CD4-positive, alpha-beta T cell treated with Interleukin-4 for 4 hours (primary cell): ENCODE results near the gene ADAMTS5.

Experiments
- DNase-seq: peaks from one replicate; pipeline ENCODE4 v3.0.0-alpha.2; 2020

The ADAMTS5 gene

DNA sequence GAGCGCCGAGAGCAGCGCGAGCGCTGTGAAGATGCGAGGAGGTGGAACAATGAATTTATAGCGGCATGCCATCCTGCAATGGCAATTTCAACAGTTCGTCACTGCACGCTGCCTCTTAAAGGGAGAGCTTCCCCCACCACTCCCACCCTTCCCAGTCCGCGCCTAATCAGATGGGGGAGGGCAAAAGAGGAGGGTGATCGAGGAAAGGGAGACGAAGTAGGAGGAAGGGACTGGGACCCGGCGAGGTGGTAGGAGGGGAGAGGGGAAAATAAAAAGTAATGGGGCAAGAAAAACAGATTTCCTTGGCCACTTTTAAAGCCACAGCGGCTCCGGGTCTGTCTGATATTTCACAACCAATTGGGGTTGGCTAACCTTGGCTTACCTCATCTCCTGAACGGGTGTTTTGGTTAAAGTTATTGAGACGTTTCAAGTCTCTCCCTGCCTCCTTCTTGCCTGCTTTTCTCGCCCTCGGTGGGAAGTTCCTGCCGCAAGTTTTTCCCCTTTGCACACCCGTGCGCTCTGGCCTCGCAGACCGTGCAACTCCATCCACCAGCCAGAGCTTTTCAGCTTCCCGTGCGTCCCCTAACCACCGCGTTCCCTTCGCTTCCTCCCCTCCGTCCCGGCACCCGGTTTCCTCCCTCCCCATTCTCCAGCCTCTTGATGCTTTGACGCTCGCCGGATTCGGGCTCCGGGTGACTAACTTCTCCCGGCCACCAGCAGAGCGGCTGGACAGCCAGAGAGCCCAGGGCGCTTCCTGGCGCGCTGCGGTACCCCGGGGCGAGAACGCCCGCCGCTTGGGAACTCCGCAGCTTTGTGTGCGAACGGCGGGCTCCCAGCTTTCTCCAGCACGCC lies at the start of gene ADAMTS5:
Gene ADAMTS5, minus strand, starts transcription at position 27 of the 852 bp plus-strand sequence. CDS start 697 bp downstream, outside the sequence.
- DNase-seq = no peak

DNA sequence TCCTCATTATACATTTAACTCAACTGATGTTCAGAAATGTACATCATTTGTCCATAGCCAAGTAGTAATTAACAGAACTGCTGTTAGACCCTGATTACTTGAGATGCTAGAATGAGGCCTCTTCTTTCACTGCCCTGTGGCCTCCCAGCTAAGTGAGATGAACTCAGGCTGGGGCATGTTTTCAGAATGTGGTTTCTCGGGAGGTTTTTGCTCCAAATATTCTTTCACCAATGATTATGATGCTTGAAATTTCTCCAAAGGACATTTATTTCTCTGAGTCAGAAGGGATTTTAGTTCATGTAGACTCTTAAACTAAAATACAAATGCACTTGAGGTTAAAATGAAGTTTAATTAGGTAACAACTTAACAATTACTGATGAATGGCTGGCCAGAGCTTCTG lies 34.6 kb upstream of the ADAMTS5 start:
- no peak for DNase-seq

DNA sequence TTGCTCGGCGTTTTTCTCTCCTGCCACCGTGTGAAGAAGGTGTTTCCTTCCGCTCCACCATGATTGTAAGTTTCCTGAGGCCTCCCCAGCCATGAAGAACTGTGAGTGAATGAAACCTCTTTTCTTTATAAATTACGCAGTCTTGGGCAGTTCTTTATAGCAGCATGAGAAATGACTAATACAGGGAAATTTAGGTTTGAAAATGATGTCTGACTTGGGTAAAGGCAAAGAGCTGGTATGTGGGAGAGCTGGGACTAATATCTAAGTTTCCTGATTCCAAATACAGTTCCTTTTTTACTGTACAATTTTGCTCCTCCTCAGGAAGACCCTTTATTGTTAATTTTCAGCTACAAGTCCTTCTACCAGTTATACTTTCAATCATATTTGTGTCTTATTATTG lies 16.7 kb upstream of the ADAMTS5 start:
- DNase-seq = no peak

DNA sequence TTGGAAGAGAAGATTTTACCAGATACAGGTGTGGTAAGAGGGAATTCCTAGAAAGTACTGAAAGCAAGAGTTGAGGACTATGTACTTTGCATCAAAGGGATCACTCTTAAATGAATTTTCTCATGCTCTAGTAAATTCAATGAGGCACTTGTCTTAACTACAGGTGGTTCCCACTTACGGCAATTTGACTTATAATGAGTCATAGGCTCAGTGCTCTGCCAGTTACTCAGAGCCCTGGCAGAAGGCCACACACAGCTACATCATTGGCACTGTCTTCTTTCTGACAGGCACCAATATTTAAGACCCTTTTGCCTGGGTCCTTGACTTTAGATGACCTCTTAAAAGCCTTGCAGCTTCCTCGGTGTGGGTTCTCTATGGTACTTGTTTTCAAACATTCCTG lies 15.9 kb upstream of the ADAMTS5 start:
- no peak for DNase-seq

DNA sequence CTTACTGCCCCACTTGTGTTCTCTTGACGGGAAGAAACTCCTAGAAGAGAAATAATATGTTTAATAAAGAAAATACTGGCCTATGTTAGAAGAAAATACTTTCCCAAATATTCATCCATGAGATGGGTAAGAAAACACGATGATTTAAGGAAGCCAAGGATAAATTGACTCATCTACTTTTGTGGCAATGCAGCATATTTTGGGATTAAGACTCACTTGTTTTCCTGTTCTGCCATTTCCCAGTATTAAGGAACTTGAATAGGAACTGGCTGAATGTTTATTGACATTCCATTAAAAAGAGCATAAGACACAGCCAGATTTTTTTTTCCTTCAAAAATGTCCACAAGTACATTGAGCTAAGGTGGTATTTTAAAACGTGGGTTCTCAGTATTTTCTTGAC lies 10.9 kb upstream of the ADAMTS5 start:
- DNase-seq = no peak

DNA sequence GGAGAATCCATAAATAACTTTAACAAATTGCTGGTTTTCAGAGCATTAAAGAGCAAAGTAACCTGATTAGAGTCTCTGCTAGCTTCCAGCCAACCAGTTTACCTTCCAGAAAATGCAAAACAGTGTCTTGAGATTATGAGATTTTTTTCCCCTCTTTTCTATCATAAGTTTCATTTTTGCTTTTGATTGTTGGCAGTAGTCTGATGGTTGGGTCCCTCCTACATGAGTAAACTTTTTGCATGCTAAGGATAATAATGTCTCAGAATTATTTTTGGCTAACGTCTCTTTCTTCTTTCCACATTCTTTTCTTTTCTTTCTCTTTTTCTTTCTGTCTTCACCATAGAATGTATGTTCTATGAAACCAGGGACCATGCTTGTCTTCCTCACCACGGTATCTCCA lies 6.3 kb upstream of the ADAMTS5 start:
- no peak for DNase-seq

DNA sequence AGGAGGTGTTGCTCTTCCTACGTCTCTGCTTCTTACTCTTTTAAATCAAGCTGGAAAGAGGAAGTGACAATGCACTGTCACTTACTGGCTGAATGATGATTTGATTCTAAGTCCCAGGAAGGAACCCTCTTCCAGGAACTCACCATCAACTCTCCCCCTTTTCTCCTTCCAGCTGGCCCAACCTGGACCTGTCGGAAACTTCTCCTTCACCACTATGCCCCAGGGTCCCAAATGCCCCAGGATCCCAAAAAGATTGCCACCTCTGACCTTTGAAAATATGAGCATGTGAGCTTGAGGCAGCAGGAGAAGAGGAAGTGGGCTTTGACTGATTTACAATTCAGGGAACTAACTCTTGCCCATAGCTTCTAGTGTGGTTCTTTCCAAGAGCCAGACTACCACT lies 5.3 kb upstream of the ADAMTS5 start:
- no peak for DNase-seq

DNA sequence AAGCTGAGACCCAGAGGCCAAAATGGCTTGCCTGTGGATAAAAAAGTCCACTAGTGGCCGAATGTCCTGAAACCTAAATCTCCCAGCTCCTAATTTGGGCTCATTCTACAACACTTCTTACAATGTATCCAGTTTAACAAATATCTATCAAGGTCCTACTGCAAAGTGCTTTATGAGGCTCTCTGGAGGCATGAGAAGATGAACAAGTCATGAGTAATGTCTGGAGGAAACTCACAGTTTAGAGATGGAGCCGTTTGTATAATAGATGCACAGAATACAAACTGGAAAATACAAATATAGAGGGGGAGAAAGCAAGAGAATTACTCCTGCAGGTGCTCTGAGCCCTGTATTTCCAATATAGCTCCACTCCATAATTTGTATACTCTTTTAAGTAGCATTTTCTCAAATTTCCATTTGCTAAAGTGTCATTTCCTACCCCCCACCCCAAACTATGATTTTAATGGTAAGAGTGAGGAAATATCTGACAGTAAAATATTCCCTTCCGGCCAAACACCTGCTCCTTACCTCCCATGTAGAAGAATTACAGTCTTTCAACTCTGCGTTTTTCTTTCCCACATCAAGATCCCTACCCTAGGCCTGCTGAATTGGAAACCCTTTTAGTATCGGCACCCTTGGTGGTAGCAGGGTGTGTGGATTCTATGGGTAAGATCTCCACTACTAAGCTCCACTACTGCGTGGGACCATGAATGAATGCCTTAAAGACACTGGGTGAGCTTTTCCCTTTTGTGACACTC lies 3.3 kb upstream of the ADAMTS5 start:
- DNase-seq = no peak

DNA sequence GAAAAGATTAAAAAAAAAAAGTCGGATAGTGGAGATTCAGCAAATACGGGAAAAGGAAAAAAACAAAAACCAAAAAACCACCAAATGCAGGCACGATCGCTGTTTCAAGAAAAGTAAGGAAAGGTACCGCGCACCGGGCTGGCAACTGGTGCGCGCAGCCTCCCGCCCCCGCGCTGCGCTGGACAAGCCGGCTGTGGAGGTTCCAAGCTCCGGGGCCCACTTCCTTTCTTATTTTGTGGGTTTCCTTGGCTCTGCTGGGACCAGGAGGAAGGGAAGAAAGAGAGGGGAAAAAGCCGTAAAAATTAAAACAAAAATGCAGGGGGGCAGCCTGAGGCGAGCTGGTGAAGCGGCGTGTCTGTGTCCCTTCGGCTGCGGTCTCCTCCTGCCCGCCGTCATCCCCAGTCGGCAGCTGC lies 233 bp downstream of the ADAMTS5 start:
- DNase-seq = no peak

DNA sequence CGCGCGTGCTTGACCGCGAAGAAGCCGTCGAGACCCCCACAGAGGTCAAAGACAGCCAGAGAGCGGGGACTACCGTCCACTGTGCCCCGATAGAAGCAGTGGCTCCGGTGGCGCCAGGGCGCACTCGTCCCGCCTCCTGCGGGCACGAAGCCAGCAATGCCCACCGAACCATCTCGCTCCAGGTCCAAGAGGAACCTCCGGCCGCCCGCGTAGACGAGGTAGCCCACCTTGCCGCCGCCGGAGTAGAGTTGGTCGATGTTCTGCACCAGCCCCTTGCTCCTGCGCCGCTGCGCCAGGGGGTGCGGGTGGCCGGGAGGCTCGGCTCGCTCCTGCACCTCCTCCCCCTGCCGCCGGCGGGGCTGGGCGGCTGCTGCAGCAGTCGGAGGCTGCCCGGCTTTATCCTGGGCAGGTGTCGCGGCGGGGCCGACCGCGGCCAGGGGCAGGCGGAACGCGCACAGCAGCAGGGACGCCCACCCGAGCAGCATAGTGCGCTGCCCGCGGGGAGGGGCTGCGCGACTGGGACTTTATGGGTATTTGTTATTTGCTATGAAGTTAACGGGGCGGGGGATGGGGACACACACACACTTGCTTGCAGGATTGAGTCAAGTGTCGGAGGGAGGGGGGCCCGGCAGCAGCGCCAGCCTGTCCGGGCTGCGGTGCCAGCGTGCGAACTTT lies 844 bp downstream of the ADAMTS5 start:
- no peak for DNase-seq

DNA sequence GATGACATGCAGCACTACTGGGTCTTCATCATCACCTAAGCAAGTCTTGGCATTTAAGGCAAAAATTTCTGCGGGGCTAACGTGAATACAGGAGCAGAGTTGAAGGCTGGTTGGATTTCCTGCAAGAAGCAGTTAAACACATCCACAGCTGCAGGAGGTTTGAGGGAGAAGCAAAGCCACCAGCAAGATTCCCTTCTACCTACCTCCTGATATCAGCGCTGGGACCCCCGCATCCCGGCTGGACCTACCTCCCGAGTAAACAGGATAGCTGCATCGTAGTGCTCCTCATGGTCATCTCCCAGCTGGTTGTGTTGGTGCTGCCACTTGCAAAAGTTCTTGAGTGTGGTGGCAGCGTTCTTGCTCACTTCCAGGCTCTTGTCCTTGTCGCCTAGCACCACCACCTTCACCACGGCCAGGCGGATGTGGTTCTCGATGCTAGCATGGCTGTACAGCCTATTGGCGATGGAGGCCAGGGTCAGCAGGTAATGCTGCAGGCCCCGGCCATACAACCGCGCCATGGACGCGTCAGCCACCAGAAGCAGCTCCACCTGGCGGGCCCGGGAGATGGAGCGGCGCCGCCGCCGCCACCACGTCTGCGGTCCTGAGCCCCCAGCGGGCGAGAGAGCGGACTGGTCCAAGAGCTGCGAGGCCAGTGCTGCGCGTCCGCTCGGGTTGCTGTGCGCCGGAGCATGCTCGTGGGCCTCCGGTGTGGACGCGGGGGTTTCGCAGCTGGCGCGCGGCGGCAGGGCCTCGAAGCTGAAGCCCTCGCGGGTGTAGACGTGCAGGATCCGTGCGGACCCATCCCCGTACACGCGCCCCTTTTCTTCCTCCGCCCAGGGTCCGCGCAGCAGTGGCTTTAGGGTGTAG lies 1.6 kb downstream of the ADAMTS5 start:
- no peak for DNase-seq

DNA sequence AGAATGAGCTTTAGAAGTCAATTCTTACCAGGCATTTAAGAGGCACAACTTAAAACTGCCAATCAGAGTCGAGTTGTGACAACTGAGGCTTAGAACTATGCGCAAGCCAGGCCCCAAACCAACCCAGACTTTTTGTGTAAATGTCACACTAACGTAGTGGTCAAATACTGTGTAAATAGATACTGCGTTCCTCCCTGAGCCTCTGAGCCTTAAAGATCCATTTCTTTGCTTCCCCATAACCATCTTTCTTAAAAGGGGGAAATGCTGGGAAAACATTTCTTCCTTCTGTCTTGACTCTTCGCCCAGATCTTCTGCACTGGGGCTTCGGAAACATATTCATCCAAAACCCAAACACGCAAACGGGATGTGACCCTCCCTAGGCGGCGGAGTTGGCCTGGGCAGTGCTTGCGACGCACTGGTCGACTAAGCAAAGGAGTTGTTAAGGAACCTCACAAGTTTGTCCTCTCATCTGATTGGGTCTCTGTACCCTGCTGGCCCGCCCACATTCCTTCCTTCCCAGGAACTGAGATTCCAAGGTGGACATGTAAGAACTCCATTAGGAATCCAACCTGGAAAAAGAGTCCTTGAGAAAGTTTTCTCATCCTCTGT lies 2.6 kb downstream of the ADAMTS5 start:
- DNase-seq = no peak

DNA sequence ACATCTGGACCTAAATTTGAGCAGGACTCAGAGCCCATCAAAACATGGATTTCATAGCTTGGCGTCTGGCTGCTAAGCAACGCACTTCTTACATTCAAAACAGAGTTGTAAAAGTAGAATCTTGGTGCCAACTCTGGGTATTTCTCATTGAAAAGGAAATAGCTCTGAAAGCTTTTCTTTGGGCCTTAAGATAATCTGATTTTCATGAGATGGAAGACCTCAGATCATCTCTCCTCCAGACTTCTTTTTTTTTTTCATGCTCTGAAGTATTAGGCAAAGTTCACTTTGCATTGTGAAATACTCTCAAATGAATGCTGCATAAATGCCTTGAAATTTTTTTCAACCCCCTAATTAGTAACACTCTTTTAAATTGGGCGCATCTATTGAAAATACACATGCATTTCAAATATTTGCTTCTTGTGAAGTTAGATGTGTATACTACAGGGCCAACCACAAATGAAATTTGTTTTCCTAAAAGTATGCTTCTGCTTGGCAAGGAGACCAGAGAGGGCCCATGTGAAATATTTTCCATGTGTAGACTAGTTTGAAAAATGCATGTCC lies 4.2 kb downstream of the ADAMTS5 start:
- no peak for DNase-seq

DNA sequence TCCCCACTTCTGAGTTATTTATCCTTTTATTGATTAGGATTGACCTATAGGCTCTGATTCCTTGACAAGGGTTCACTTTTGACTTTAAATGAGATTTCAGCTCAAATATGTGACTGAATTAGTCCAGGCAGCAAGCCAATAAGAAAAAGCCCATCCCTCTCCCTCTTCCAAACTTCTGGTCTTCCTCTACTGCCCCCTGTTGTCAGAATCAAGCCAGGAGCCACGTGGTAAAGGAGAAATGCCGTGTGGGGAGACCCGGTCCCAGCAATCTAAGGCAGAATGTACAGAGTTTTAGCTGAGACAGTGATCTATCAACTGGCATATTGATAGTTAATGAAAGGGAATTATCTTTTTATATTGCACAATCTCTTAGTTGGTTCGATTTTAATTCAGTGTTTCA lies 5.2 kb downstream of the ADAMTS5 start:
- DNase-seq = no peak

DNA sequence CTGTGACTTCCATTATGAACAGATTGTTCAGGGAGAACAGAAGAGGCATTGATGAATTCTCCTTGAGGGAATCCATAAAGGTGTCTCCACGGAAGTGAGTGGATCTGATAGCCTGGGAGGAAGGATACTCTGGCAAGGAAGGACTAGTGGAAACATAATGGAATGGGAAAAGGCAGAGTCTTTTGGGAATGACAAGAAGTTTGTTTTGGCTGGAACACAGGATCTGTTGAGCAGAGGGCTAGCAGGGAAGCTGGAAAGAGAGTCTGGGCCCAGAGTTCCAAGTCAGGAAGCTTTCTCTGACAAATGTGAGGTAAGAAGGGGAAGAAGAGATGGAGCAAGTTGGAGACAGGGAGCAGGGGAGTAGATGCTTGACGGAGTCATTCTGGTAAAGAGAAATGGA lies 8.1 kb downstream of the ADAMTS5 start:
- DNase-seq = no peak

DNA sequence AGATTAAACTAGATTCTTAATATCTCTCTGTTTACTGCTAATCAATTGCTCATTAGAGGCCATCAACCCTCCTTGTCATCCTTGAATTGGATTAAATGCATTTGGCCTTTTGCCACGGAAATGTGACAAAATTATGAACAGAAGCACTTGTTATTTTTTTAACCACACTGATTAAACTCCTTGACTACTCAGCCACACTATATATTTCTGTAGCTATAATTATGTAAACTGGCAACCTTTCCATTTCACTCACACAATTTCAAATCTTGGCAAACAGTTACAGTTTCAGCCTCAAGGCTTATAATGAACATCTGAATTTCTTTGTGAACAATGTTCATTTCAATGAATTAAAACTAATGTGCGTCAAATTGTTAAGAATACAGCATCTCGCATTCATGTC lies 10.1 kb downstream of the ADAMTS5 start:
- no peak for DNase-seq

DNA sequence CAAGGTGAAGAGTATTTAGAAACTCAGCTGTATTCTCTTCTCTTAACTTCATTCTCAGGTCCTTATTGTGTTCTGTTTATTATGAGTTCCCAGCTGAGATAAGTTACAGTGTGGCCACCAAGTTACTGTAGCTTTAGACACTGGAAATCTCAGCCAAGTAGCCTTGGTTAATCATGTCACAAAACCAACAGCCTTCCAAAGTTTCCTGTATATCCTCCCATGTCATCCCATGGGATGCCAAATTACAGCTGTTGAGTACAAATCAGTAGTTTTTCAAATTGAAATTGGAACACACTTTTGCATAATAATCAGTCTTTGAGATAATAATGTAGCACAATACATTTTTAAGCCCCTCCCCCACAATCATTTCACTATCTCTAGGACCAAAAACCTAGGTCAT lies 10.7 kb downstream of the ADAMTS5 start:
- DNase-seq = no peak

DNA sequence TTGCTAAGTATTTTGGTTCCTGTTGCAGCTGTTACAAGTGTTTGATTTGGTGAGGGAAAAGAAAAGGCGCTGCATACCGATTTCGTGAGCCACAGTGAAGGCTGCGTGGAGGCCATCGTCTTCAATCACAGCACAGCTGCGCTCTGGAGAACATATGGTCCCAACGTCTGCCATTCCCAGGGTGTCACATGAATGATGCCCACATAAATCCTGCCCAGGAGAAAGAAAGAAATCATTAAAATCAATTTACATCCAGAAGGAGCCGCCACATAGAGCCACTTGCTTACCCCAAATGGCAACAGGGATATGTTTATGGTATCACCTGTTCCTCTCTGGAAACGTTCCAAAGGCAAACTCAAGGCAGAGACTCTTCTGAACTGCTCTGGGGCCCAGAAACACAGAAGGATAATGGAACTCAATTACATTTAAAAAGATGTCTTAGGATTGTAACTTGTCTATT lies 12.2 kb downstream of the ADAMTS5 start:
- no peak for DNase-seq

DNA sequence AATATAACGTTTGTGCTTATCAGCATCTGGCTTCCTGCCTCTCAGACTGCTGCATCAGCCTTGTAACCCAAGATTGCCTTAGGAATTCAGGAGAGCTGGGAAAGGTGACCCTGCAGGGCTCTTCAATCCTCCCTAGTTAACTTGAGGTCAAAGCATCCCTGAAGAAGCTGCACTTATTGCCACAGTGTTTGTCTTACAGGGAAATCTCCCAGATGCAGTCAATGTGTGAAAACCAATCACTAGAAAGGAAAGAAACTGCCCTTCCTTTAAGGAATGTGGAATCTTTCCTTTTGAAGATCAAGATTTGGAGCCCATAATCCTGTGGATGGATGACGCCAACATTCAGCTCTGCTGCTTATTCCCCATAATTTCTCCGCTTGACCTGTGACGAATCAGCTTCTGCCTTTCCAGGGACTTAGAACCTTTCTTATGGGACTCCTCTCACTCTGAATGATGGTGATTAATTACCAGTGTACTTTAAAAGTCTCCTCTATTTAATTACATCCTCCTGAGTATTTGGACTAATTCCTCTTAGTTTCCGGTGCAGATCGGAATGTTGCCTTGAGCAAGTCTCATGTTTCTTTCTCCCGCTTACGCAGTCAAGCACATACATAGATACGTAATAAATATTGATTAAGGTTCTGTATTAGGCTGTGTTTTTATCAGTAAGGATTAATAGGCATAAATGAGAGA lies 14.4 kb downstream of the ADAMTS5 start:
- DNase-seq = no peak

DNA sequence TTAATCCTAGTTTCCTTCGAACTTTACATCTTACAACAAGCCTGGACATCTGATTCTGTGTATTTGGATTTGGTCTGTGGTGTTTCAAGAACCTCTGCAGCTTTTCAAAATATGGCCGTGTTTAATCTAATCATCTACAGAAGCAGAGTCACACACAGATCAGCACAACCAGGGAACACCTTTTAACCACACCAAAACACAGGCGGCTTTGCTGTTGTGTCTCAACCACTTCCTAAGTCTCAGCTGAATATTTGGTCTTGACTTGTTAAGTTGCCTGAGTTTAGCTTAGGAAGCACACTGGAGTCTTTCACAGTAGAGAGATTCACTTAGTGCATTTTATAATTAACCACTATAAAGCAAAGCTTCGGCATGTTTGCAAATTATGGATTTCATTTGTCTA lies 17.1 kb downstream of the ADAMTS5 start:
- no peak for DNase-seq

DNA sequence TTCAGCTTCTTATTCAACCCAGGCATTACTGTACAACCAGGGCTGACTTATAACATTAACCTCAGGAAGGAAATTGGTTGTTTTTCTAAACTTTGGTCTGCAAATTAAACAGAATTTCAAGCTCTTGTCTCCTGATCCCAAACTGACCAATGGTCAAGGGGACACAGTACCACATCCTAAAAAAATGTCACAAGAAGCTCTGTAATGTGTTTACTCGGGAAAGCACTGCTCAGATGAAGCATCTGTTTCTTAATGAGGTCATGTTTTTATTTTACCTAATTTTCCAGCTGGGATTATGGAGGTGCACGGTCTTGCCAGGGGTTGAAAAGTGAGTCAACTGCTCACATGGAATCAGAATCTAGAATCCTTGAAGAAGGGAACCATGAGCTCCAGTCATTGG lies 18.7 kb downstream of the ADAMTS5 start:
- no peak for DNase-seq
